ENCODE results near the gene PNPO. TPM values are rescaled to one million over a fixed set of nuclear protein-coding genes. Genes with fewer than 3 reads are reported as not detected.

PNPO gene
- total and polyA plus RNA-seq, 2 of the 8 experiments (the other 6 are each of a cell fraction or from before 2014, with no cell fraction given): 7.0 to 8.1 TPM

DNA sequence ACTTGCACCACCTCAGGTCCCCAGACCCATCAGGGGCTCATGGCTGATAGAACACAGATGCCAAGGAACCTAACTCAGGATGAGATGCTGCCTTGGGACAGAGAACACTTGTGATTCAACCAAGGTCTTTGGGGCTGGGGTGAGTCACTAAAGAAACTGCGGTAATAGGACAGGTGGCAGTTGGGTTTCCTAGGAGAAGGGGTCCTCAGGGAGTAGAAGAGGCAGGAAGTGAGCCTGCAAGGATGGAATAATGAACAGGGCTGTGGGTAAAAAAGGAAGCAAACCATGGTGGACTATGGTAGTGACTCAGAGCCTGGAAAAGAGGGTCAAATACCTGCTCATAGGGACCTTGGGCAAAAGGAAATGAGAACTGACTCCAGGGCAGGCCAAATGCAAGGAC, 6.5 kb upstream of the PNPO start:
- no peaks in the 10 kb centered on the region for H3K4me1 ChIP-seq (replicated peaks in 1 of 4; ENCODE audit: control insufficient read depth in 3 of 4, insufficient read depth in 4 of 4, low read length in 3 of 4)
- DNase-seq (ENCODE audit: low read depth in 1 of 2, low spot score in 2 of 2) (no peak), FAIRE-seq (no peak)
- ChIA-PET POLR2A (ENCODE audit: partially characterized antibody) (interaction anchor here (1.8 kb wide), 1 partner anchor 10 kb away, joined by 6 read pairs; no protein-coding TSS in a partner anchor), CTCF (ENCODE audit: partially characterized antibody) (interaction anchor here (4.4 to 28.0 kb wide), 2 partner anchors 11 to 33 kb away, joined by 35 to 1010 read pairs; partner anchors contain the start of genes CDK5RAP3 and PRR15L)
- H3K23ac ChIP-seq (ENCODE audit: insufficient read length): no peak overlapping the region
- no peak overlapping the region for H3K4me2 ChIP-seq (ENCODE audit: insufficient read depth in 1 of 2, low read depth in 2 of 2, low read length in 2 of 2)
- no peak overlapping the region for H3K9ac ChIP-seq (replicated peaks in 1 of 4; ENCODE audit: extremely low read depth in 1 of 4, low read depth in 3 of 4, low read length in 3 of 4)
- H3K56ac ChIP-seq (replicated peaks; ENCODE audit: insufficient read length, low read depth, low read length): no peak overlapping the region
- no peaks in the 10 kb centered on the region for H3K9me3 ChIP-seq (ENCODE audit: insufficient read depth in 2 of 2, low read depth in 1 of 2, low read length in 1 of 2)
- no peaks in the 10 kb centered on the region for H4K20me1 ChIP-seq (replicated peaks in 1 of 2; ENCODE audit: control insufficient read depth in 1 of 2, insufficient read depth in 2 of 2, low read length in 2 of 2)
- peaks cover 0 to 2% (median 0%) of the 10 kb centered on the region in 4 experiments; a peak in 1 of 8 replicates for H3K36me3 ChIP-seq (ENCODE audit: control insufficient read depth in 2 of 4, insufficient read depth in 4 of 4, low read length in 3 of 4)
- no peak overlapping the region for H3K14ac ChIP-seq (ENCODE audit: insufficient read length)
- H3K79me2 ChIP-seq (ENCODE audit: control insufficient read depth in 1 of 2, insufficient read depth in 2 of 2, low read length in 2 of 2): no peaks in the 10 kb centered on the region
- no peak overlapping the region for H2BK120ac ChIP-seq (replicated peaks; ENCODE audit: low read depth, low read length)
- H3K79me1 ChIP-seq (ENCODE audit: low read depth, low read length): no peaks in the 10 kb centered on the region
- no peak overlapping the region for H3K4me3 ChIP-seq (ENCODE audit: extremely low read depth in 1 of 4, insufficient read depth in 2 of 4, low read depth in 3 of 4, low read length in 4 of 4)
- H3K27ac ChIP-seq (ENCODE audit: low read depth, low read length): no peak overlapping the region
- no peak overlapping the region for H3K4ac ChIP-seq (replicated peaks; ENCODE audit: insufficient read length, low read depth, low read length)
- peaks cover 0 to under 1% (median 0%) of the 10 kb centered on the region in 4 experiments; a peak in 2 of 7 replicates for H3K27me3 ChIP-seq (replicated peaks in 1 of 4; ENCODE audit: control insufficient read depth in 3 of 4, extremely low read depth in 1 of 4, insufficient read depth in 3 of 4, low read length in 3 of 4)
- H3K18ac ChIP-seq (ENCODE audit: extremely low read depth, low read length): no peak overlapping the region
- H4K5ac ChIP-seq (ENCODE audit: insufficient read length, low read depth, low read length): no peak overlapping the region
- H4K8ac ChIP-seq (ENCODE audit: extremely low read depth, insufficient read depth, low read length): no peak overlapping the region
- no peak overlapping the region for H2BK5ac ChIP-seq (ENCODE audit: low read depth, low read length)
- H2AK5ac ChIP-seq (ENCODE audit: low read depth, low read length): no peak overlapping the region
- H3K23me2 ChIP-seq (ENCODE audit: low read depth, low read length): 0 out of 2 replicates have a peak, but pooled peaks cover 3% of the 10 kb centered on the region
- no peak overlapping the region for H2BK12ac ChIP-seq (ENCODE audit: low read depth, low read length)
- no peak overlapping the region for H2AFZ ChIP-seq (ENCODE audit: low read length)
- no peak overlapping the region for H4K91ac ChIP-seq (replicated peaks; ENCODE audit: insufficient read length, low read length)
- WGBS, 2 experiments (ENCODE audit: extremely low coverage in 1 of 2, insufficient coverage in 1 of 2, insufficient read length in 1 of 2, insufficient replicate concordance in 2 of 2, low coverage in 1 of 2, low lambda C conversion rate in 2 of 2, missing lambda C conversion rate in 1 of 2): 91% methylated on average over 1 of the region's 1 CpG; no CpG with 5 or more reads in 1 of the 2 experiments
- H2BK15ac ChIP-seq (ENCODE audit: low read length): no peak overlapping the region
- H2BK20ac ChIP-seq (ENCODE audit: low read length): no peak overlapping the region
- TF ChIP-seq JUN (IDR thresholded peaks at IDR 0.05; ENCODE audit: low read depth, low read length) (no peak), POU5F1 (IDR thresholded peaks at IDR 0.05; ENCODE audit: low read depth, low read length) (no peak), BCL11A (IDR thresholded peaks at IDR 0.05; ENCODE audit: low read depth in 2 of 2, low read length in 2 of 2) (no peak), SIN3A (conservative IDR thresholded peaks at IDR 0.05 in 1 of 2, IDR thresholded peaks at IDR 0.05 in 1 of 2; ENCODE audit: low read depth in 1 of 2, low read length in 2 of 2) (no peak), ASH2L (IDR thresholded peaks at IDR 0.05; ENCODE audit: low read length) (no peak), SP2 (IDR thresholded peaks at IDR 0.05; ENCODE audit: low read length) (no peak), RBBP5 (IDR thresholded peaks at IDR 0.05; ENCODE audit: borderline replicate concordance, low read depth, low read length) (no peak), SIRT6 (IDR thresholded peaks at IDR 0.05; ENCODE audit: low read length) (no peak), FOSL1 (IDR thresholded peaks at IDR 0.05; ENCODE audit: insufficient read depth, low read depth, low read length) (no peak), KDM4A (IDR thresholded peaks at IDR 0.05; ENCODE audit: low read depth, low read length, severe bottlenecking) (no peak), CBX5 (IDR thresholded peaks at IDR 0.05; ENCODE audit: low read depth, low read length) (no peak), TBP (IDR thresholded peaks at IDR 0.05; ENCODE audit: low read depth, low read length) (no peak), TAF7 (optimal IDR thresholded peaks at IDR 0.05; ENCODE audit: borderline replicate concordance, low read depth, low read length) (no peak)

All from H1 (cell line).